NT2/D1 (cell line): ENCODE results near the gene GCDH.

Experiments
- DNase-seq: peaks from one replicate; pipeline ENCODE4 v3.0.0-alpha.2; 2011; ENCODE audit warnings: low read depth, low spot score
- H3K27me3 ChIP-seq: 2 replicates; pipeline ENCODE4 v1.6.0; 2011; ENCODE audit warnings: mild to moderate bottlenecking; ENCODE audit not compliant: insufficient read length, insufficient read depth
- H3K36me3 ChIP-seq: 2 replicates; pipeline ENCODE4 v1.6.1; 2011; ENCODE audit warnings: mild to moderate bottlenecking, low read length, mixed read lengths; ENCODE audit not compliant: insufficient read depth, insufficient read length
- H3K4me1 ChIP-seq: 2 replicates; pipeline ENCODE4 v1.5.1; 2011; ENCODE audit not compliant: insufficient read depth, insufficient read length
- H3K4me3 ChIP-seq: 2 replicates; pipeline ENCODE4 v1.5.1; 2011; ENCODE audit warnings: low read depth; ENCODE audit not compliant: insufficient read length
- H3K9ac ChIP-seq: 2 replicates; pipeline ENCODE4 v1.6.0; 2011; ENCODE audit warnings: low read depth; ENCODE audit not compliant: insufficient read length
- H3K9me3 ChIP-seq: 2 replicates; pipeline ENCODE4 v1.5.1; 2011; ENCODE audit warnings: mild to moderate bottlenecking, low read length; ENCODE audit not compliant: insufficient read depth
- SUZ12 ChIP-seq: IDR thresholded peaks from 2 replicates; pipeline ENCODE4 v1.6.1; 2011; ENCODE audit not compliant: insufficient read length, insufficient read depth; ENCODE audit errors: extremely low read depth
- YY1 ChIP-seq: IDR thresholded peaks from 2 replicates; pipeline ENCODE4 v1.6.1; 2011; ENCODE audit not compliant: insufficient read length, insufficient read depth
- ZNF274 ChIP-seq: IDR thresholded peaks from 2 replicates; pipeline ENCODE4 v1.6.1; 2011; ENCODE audit warnings: mild to moderate bottlenecking, low read depth, low read length

The GCDH gene

GRCh38 chr19:12867120-12868099, 23.6 kb upstream of the GCDH start:
- no peak for TF ChIP-seq YY1
- TF ChIP-seq ZNF274, result no peak
- TF ChIP-seq SUZ12, result no peak
- Histone ChIP-seq H3K36me3 (no peaks in the 10 kb centered on the region), H3K9me3 (no peaks in the 10 kb centered on the region), H3K9ac (peak overlapping the region; percentile 72), H3K27me3 (peaks cover 49% of the 10 kb centered on the region), H3K4me3 (peak overlapping the region; percentile 52), H3K4me1 (peaks cover 20% of the 10 kb centered on the region)
- DNase-seq, result peak; percentile 79

- Histone ChIP-seq H3K9ac (no peak overlapping the region), H3K4me1 (peaks cover 20% of the 10 kb centered on the region), H3K36me3 (peaks cover 7% of the 10 kb centered on the region), H3K9me3 (peaks cover 11% of the 10 kb centered on the region; the same call in 1 of the 2 replicates), H3K4me3 (no peak overlapping the region), H3K27me3 (peaks cover 38% of the 10 kb centered on the region)
- TF ChIP-seq ZNF274, result no peak
- no peak for TF ChIP-seq YY1
- no peak for TF ChIP-seq SUZ12
- DNase-seq, result no peak
These were observed 22.3 kb upstream of the GCDH start for GRCh38 chr19:12868540-12869112.

GRCh38 chr19:12871681-12872080, 19.3 kb upstream of the GCDH start:
- Histone ChIP-seq H3K4me1 (peaks cover 7% of the 10 kb centered on the region), H3K36me3 (peaks cover 10% of the 10 kb centered on the region), H3K9me3 (peaks cover 11% of the 10 kb centered on the region; the same call in 1 of the 2 replicates), H3K9ac (no peak overlapping the region), H3K27me3 (peaks cover 21% of the 10 kb centered on the region), H3K4me3 (no peak overlapping the region)
- TF ChIP-seq SUZ12 (no peak), ZNF274 (no peak), YY1 (no peak)
- DNase-seq, result no peak

GRCh38 chr19:12872255-12872654, 18.7 kb upstream of the GCDH start:
- peaks cover 10% of the 10 kb centered on the region for H3K36me3 ChIP-seq
- H3K4me3 ChIP-seq, result no peak overlapping the region
- TF ChIP-seq ZNF274 (no peak), SUZ12 (no peak), YY1 (no peak)
- H3K9me3 ChIP-seq, result peaks cover 11% of the 10 kb centered on the region; the same call in 1 of the 2 replicates
- no peak for DNase-seq
- no peak overlapping the region for H3K9ac ChIP-seq
- peaks cover 18% of the 10 kb centered on the region for H3K27me3 ChIP-seq
- H3K4me1 ChIP-seq, result peaks cover 4% of the 10 kb centered on the region

- H3K4me1 ChIP-seq, result peaks cover 2% of the 10 kb centered on the region
- peaks cover 11% of the 10 kb centered on the region; the same call in 1 of the 2 replicates for H3K9me3 ChIP-seq
- H3K36me3 ChIP-seq, result peaks cover 10% of the 10 kb centered on the region
- H3K4me3 ChIP-seq, result no peak overlapping the region
- H3K9ac ChIP-seq, result no peak overlapping the region
- peaks cover 10% of the 10 kb centered on the region for H3K27me3 ChIP-seq
- peak; percentile 90 for DNase-seq
- no peak for TF ChIP-seq YY1
- no peak for TF ChIP-seq ZNF274
- no peak for TF ChIP-seq SUZ12
These were observed 17.7 kb upstream of the GCDH start for GRCh38 chr19:12872941-12873890.

- no peak for DNase-seq
- Histone ChIP-seq H3K27me3 (peaks cover 1% of the 10 kb centered on the region), H3K36me3 (peaks cover 10% of the 10 kb centered on the region)
These were observed 16.8 kb upstream of the GCDH start for GRCh38 chr19:12873891-12874745.

More at GRCh38 chr19:12873891-12874745, 16.8 kb upstream of the GCDH start:
- peaks cover 11% of the 10 kb centered on the region; the same call in 1 of the 2 replicates for H3K9me3 ChIP-seq
- TF ChIP-seq ZNF274, result no peak
- TF ChIP-seq SUZ12, result no peak
- TF ChIP-seq YY1, result no peak
- no peak overlapping the region for H3K9ac ChIP-seq
- H3K4me1 ChIP-seq, result peaks cover 2% of the 10 kb centered on the region
- no peak overlapping the region for H3K4me3 ChIP-seq
